Erythroblast (primary cell): ENCODE data around the gene GP5.

Experiments used
- DNase-seq, 2 experiments: peaks; one replicate each; lab custom pipeline; 2025; lab: John Stamatoyannopoulos, UW
- GATA1 ChIP-seq: IDR thresholded peaks from 2 replicates; pipeline ENCODE4 v1.6.1; 2011; ENCODE audit warnings: low read depth, mild to moderate bottlenecking, control low read depth, low read length, moderate library complexity
- POLR2A ChIP-seq: IDR thresholded peaks from 2 replicates; pipeline ENCODE4 v1.6.1; 2011; ENCODE audit warnings: mild to moderate bottlenecking, low read length

GP5 gene

GRCh38 chr3:194390835-194391234 is 8.2 kb downstream of the GP5 start:
- DNase-seq: no peak
- TF ChIP-seq GATA1 (no peak), POLR2A (no peak)

- DNase-seq: no peak
- TF ChIP-seq GATA1 (no peak), POLR2A (no peak)
These were observed 9.8 kb downstream of the GP5 start for GRCh38 chr3:194389269-194389668.

- TF ChIP-seq GATA1 (no peak), POLR2A (no peak)
- DNase-seq: no peak
These were observed 11.1 kb downstream of the GP5 start for GRCh38 chr3:194387926-194388418.

- no peak for DNase-seq
- TF ChIP-seq POLR2A (no peak), GATA1 (no peak)
These were observed 11.8 kb downstream of the GP5 start for GRCh38 chr3:194387276-194387675.

- TF ChIP-seq POLR2A (no peak), GATA1 (no peak)
- no peak for DNase-seq
These were observed 12.4 kb downstream of the GP5 start for GRCh38 chr3:194386648-194387047.

- TF ChIP-seq POLR2A: no peak
- no peak for TF ChIP-seq GATA1
- no peak for DNase-seq
These were observed 13.0 kb downstream of the GP5 start for GRCh38 chr3:194386066-194386465.

- no peak for DNase-seq
- no peak for TF ChIP-seq POLR2A
- no peak for TF ChIP-seq GATA1
These were observed 14.5 kb downstream of the GP5 start for GRCh38 chr3:194384569-194385001.

- DNase-seq: no peak
- no peak for TF ChIP-seq POLR2A
These were observed 14.9 kb downstream of the GP5 start for GRCh38 chr3:194384156-194384555.

- TF ChIP-seq GATA1: no peak
- no peak for TF ChIP-seq POLR2A
- DNase-seq: no peak
These were observed 15.7 kb downstream of the GP5 start for GRCh38 chr3:194383276-194383940.

GRCh38 chr3:194382892-194383223 is 16.2 kb downstream of the GP5 start:
- DNase-seq: no peak
- TF ChIP-seq GATA1 (no peak), POLR2A (no peak)

- TF ChIP-seq GATA1 (no peak), POLR2A (no peak)
- DNase-seq: no peak
These were observed 16.7 kb downstream of the GP5 start for GRCh38 chr3:194382196-194382891.

- TF ChIP-seq POLR2A (no peak), GATA1 (no peak)
- DNase-seq: no peak
These were observed 17.6 kb downstream of the GP5 start for GRCh38 chr3:194381460-194381875.

GRCh38 chr3:194380326-194380725 is 18.7 kb downstream of the GP5 start:
- no peak for DNase-seq
- TF ChIP-seq POLR2A (no peak), GATA1 (no peak)

GRCh38 chr3:194379651-194380050 is 19.4 kb downstream of the GP5 start:
- TF ChIP-seq GATA1 (no peak), POLR2A (no peak)
- DNase-seq: no peak
